ENCODE data around the gene RERE.

Gene RERE

GRCh38 chr1:8754993-8755392, 62.4 kb downstream of the RERE start:
- H3K4me1 ChIP-seq = peaks cover 7% of the 10 kb centered on the region; the same call in 1 of the 2 replicates
- H3K27me3 ChIP-seq = no peaks in the 10 kb centered on the region
- peak; percentile 35 for DNase-seq
- no peaks in the 10 kb centered on the region for H3K36me3 ChIP-seq
- H3K9me3 ChIP-seq = no peaks in the 10 kb centered on the region
- no peak for TF ChIP-seq CTCF (IDR thresholded peaks at IDR 0.05; ENCODE audit: low read depth, low read length)
- H3K4me3 ChIP-seq (ENCODE audit: low read depth, low read length) = no peak overlapping the region

DNA sequence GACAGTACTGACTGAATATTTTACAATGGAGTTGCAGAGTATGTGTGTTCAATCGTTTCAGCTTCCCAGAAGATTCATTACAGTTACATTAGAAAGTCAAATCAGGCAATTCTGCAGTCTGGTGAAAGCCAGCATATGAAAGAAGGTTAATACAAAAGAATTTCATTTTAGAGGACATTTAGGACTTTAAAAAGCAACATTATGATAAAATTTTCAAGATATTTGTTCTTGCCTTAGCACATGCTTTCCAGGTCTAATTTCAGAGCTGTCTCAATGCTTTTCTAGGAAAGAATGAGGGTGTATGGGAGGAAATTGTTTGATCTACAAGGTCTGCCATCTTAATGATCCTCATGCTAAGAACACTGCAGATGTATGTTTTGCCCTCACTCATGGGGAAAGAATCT, 63.2 kb downstream of the RERE start:
- no peak overlapping the region for H3K4me3 ChIP-seq (ENCODE audit: low read depth, low read length)
- TF ChIP-seq CTCF (IDR thresholded peaks at IDR 0.05; ENCODE audit: low read depth, low read length) = no peak
- peaks cover 7% of the 10 kb centered on the region; the same call in 1 of the 2 replicates for H3K4me1 ChIP-seq
- DNase-seq = no peak
- H3K36me3 ChIP-seq = no peaks in the 10 kb centered on the region
- H3K27me3 ChIP-seq = no peaks in the 10 kb centered on the region
- H3K9me3 ChIP-seq = no peaks in the 10 kb centered on the region

DNA sequence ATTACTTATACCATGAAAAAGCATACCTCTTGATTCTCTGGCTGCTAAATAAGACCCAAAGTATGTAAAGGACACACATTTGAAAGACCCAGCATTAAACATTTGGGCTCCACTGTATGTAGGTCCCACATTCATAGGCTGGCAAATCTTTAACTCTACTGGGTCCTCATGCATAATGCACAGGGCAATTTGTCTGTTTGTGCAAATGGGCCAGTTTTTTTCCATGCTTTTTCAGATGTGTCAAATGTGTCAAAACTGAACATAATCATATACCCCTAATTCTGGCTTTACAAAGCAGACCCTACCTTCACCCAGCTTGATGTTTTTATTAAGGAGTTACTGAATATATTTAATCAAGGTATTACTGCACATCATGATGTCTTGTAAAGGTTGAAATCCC, 63.7 kb downstream of the RERE start:
- no peak for DNase-seq
- Histone ChIP-seq H3K4me3 (ENCODE audit: low read depth, low read length) (no peak overlapping the region), H3K27me3 (no peaks in the 10 kb centered on the region), H3K36me3 (no peaks in the 10 kb centered on the region), H3K9me3 (no peaks in the 10 kb centered on the region), H3K4me1 (peaks cover 7% of the 10 kb centered on the region; the same call in 1 of the 2 replicates)
- no peak for TF ChIP-seq CTCF (IDR thresholded peaks at IDR 0.05; ENCODE audit: low read depth, low read length)

GRCh38 chr1:8752921-8753713, 64.3 kb downstream of the RERE start:
- no peaks in the 10 kb centered on the region for H3K9me3 ChIP-seq
- peaks cover 7% of the 10 kb centered on the region; the same call in 1 of the 2 replicates for H3K4me1 ChIP-seq
- no peaks in the 10 kb centered on the region for H3K27me3 ChIP-seq
- no peak overlapping the region for H3K4me3 ChIP-seq (ENCODE audit: low read depth, low read length)
- no peak for DNase-seq
- no peaks in the 10 kb centered on the region for H3K36me3 ChIP-seq
- no peak for TF ChIP-seq CTCF (IDR thresholded peaks at IDR 0.05; ENCODE audit: low read depth, low read length)

GRCh38 chr1:8752411-8752810, 65.0 kb downstream of the RERE start:
- Histone ChIP-seq H3K9me3 (no peaks in the 10 kb centered on the region), H3K27me3 (no peaks in the 10 kb centered on the region), H3K4me1 (peaks cover 7% of the 10 kb centered on the region; the same call in 1 of the 2 replicates), H3K36me3 (no peaks in the 10 kb centered on the region), H3K4me3 (ENCODE audit: low read depth, low read length) (no peak overlapping the region)
- no peak for TF ChIP-seq CTCF (IDR thresholded peaks at IDR 0.05; ENCODE audit: low read depth, low read length)
- DNase-seq = no peak

DNA sequence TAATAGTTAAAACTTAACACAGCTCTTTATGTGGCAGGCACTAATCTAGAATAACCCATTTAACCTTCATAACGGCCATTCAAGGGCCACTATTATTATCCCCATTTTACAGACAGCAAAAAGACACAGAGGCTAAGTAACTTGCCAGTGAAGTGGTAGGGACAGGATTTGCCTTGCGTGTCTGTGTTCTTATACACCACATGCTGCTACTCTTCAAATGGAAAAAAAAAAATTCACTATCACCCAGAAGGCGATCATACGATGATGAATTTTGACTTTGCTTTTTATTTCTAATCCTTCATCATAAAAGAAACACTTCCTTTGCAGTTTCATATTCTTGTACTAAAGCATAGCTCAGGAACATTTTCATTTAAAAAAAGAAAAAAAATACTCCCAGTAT, 65.5 kb downstream of the RERE start:
- peaks cover 7% of the 10 kb centered on the region; the same call in 1 of the 2 replicates for H3K4me1 ChIP-seq
- H3K27me3 ChIP-seq = no peaks in the 10 kb centered on the region
- DNase-seq = no peak
- H3K4me3 ChIP-seq (ENCODE audit: low read depth, low read length) = no peak overlapping the region
- H3K9me3 ChIP-seq = no peaks in the 10 kb centered on the region
- no peak for TF ChIP-seq CTCF (IDR thresholded peaks at IDR 0.05; ENCODE audit: low read depth, low read length)
- H3K36me3 ChIP-seq = no peaks in the 10 kb centered on the region
